Measurements from ENCODE around the gene ARRDC1.

DNA sequence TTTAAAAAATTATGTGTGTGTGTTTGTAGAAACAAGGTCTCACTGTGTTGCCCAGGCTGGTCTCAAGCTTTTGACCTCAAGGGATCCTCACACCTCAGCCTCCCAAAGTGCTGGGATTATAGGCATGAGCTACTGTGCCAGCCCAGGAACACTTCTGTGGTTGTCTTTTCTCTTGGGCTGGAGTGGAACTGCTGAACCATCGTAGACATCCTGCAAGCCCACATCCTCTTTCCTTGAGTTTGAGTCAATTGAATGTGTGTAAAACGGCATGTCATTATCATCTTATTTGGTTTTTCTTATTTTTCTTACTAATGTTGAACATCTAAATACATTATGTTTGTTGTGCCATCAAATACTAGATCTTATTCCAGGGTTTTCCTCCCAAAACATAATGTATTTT, 53.3 kb downstream of the ARRDC1 start:
- TF ChIP-seq ZFX (IDR thresholded peaks at IDR 0.05; ENCODE audit: borderline replicate concordance), result no peak
- TF ChIP-seq, protein P1, sequence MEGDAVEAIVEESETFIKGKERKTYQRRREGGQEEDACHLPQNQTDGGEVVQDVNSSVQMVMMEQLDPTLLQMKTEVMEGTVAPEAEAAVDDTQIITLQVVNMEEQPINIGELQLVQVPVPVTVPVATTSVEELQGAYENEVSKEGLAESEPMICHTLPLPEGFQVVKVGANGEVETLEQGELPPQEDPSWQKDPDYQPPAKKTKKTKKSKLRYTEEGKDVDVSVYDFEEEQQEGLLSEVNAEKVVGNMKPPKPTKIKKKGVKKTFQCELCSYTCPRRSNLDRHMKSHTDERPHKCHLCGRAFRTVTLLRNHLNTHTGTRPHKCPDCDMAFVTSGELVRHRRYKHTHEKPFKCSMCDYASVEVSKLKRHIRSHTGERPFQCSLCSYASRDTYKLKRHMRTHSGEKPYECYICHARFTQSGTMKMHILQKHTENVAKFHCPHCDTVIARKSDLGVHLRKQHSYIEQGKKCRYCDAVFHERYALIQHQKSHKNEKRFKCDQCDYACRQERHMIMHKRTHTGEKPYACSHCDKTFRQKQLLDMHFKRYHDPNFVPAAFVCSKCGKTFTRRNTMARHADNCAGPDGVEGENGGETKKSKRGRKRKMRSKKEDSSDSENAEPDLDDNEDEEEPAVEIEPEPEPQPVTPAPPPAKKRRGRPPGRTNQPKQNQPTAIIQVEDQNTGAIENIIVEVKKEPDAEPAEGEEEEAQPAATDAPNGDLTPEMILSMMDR (IDR thresholded peaks at IDR 0.05), result no peak
